ENCODE results near the gene TLE5.
"Not testable (repeated sequence)": the region's sequence is repeated elsewhere in the genome, so short reads cannot be mapped to it uniquely, and the experiment has no call there.

TLE5 gene

GRCh38 chr19:3096267-3096901 lies 34.1 kb upstream of the TLE5 start:
- no peak for DNase-seq

GRCh38 chr19:3095441-3096191 lies 33.3 kb upstream of the TLE5 start:
- peak; percentile 68 for DNase-seq

GRCh38 chr19:3094601-3095440 lies 32.5 kb upstream of the TLE5 start:
- DNase-seq: peak; percentile 30

- DNase-seq: not testable (repeated sequence)
Measured at GRCh38 chr19:3089299-3089855, 27.1 kb upstream of the TLE5 start.

GRCh38 chr19:3087769-3088168 lies 25.5 kb upstream of the TLE5 start:
- DNase-seq: no peak

GRCh38 chr19:3084943-3085342 lies 22.6 kb upstream of the TLE5 start:
- no peak for DNase-seq

- DNase-seq: no peak
Measured at GRCh38 chr19:3083964-3084363, 21.7 kb upstream of the TLE5 start.

- DNase-seq: no peak
Measured at GRCh38 chr19:3082331-3082730, 20.0 kb upstream of the TLE5 start.

- no peak for DNase-seq
Measured at GRCh38 chr19:3080286-3080685, 18.0 kb upstream of the TLE5 start.

GRCh38 chr19:3079578-3079977 lies 17.3 kb upstream of the TLE5 start:
- DNase-seq: no peak

- peak; percentile 75 for DNase-seq
Measured at GRCh38 chr19:3075605-3076431, 13.5 kb upstream of the TLE5 start.

- no peak for DNase-seq
Measured at GRCh38 chr19:3073931-3074595, 11.8 kb upstream of the TLE5 start.

- no peak for DNase-seq
Measured at GRCh38 chr19:3073159-3073563, 10.9 kb upstream of the TLE5 start.

- no peak for DNase-seq
Measured at GRCh38 chr19:3071768-3072167, 9.5 kb upstream of the TLE5 start.

- no peak for DNase-seq
Measured at GRCh38 chr19:3068071-3068470, 5.8 kb upstream of the TLE5 start.

GRCh38 chr19:3067563-3067962 lies 5.3 kb upstream of the TLE5 start:
- no peak for DNase-seq

GRCh38 chr19:3066482-3067049 lies 4.3 kb upstream of the TLE5 start:
- no peak for DNase-seq

GRCh38 chr19:3065675-3066357 lies 3.5 kb upstream of the TLE5 start:
- DNase-seq: no peak

- no peak for DNase-seq
Measured at GRCh38 chr19:3064011-3064330, 1.7 kb upstream of the TLE5 start.

- DNase-seq: peak; percentile 85
Measured at GRCh38 chr19:3061182-3062161, 823 bp downstream of the TLE5 start.
